Fibroblast of lung (primary cell): Measurements from ENCODE around the gene TRPM3.

Experiments used
- EZH2 ChIP-seq: IDR thresholded peaks from 2 replicates; pipeline ENCODE4 v1.5.1; 2012; ENCODE audit warnings: low read length, control low read depth, mild to moderate bottlenecking; ENCODE audit errors: missing control alignments
- TF ChIP-seq, protein P1 (sequence below), 2 donors: IDR thresholded peaks in 1 of 2; conservative IDR thresholded peaks in 1 of 2; 1 replicate in 1 of 2; 2 replicates in 1 of 2; pipeline ENCODE4 v1.5.1; 2011 to 2012; ENCODE audit warnings: low read length in 2 of 2, control low read depth in 1 of 2, inconsistent platforms in 1 of 2, low read depth in 1 of 2, mild to moderate bottlenecking in 1 of 2

DNA sequence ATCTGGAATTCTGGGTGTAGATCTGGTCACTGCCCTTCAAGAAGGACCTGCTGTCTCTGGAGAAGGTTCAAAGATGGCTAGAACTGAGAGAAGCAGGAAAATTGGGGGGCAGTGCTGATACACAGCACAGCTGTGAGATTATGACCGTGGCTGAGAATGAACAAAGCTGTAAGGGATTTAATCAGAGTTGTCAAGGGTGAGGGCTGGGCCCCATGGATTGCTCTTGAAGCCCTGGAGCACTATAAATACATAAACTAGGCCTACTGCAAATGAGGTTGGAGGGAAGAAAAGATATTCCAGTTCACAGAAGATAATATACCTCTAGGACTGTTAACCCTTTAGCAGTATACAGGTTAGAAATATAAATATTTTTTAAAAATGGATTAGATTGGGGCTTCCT lies 620.6 kb downstream of the TRPM3 start:
- TF ChIP-seq, protein P1, sequence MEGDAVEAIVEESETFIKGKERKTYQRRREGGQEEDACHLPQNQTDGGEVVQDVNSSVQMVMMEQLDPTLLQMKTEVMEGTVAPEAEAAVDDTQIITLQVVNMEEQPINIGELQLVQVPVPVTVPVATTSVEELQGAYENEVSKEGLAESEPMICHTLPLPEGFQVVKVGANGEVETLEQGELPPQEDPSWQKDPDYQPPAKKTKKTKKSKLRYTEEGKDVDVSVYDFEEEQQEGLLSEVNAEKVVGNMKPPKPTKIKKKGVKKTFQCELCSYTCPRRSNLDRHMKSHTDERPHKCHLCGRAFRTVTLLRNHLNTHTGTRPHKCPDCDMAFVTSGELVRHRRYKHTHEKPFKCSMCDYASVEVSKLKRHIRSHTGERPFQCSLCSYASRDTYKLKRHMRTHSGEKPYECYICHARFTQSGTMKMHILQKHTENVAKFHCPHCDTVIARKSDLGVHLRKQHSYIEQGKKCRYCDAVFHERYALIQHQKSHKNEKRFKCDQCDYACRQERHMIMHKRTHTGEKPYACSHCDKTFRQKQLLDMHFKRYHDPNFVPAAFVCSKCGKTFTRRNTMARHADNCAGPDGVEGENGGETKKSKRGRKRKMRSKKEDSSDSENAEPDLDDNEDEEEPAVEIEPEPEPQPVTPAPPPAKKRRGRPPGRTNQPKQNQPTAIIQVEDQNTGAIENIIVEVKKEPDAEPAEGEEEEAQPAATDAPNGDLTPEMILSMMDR (conservative IDR thresholded peaks at IDR 0.05 in 1 of 2, IDR thresholded peaks at IDR 0.05 in 1 of 2; ENCODE audit: low read depth in 1 of 2, low read length in 2 of 2): no peak
- TF ChIP-seq EZH2: no peak
